H9 (cell line): ENCODE data around the gene NTRK2. TPM values are rescaled to one million over a fixed set of nuclear protein-coding genes. Genes with fewer than 3 reads are reported as not detected.
A peak's percentile ranks its signal among the peaks of the same experiment; 100 is the strongest.

Experiments used
- DNase-seq: peaks from one replicate; pipeline ENCODE4 v3.0.0-alpha.2; 2017
- H2AFZ ChIP-seq: one replicate; pipeline ENCODE4 v1.6.1; 2013; ENCODE audit warnings: mild to moderate bottlenecking, low read length, control low read depth, moderate library complexity
- H2AK5ac ChIP-seq: 2 replicates; pipeline ENCODE4 v1.6.1; 2013; ENCODE audit warnings: low read length, control low read depth, mixed read lengths; ENCODE audit not compliant: insufficient read length
- H2BK120ac ChIP-seq: one replicate; pipeline ENCODE4 v1.6.1; 2013; ENCODE audit warnings: low read depth, mild to moderate bottlenecking, low read length, control low read depth, inconsistent platforms; ENCODE audit not compliant: poor library complexity, severe bottlenecking
- H2BK12ac ChIP-seq: 2 replicates; pipeline ENCODE4 v1.6.1; 2013; ENCODE audit warnings: low read length, control low read depth, mixed read lengths, low read depth; ENCODE audit not compliant: insufficient read length
- H2BK15ac ChIP-seq: 2 replicates; pipeline ENCODE4 v1.6.1; 2013; ENCODE audit warnings: low read depth, low read length, control low read depth
- H2BK20ac ChIP-seq: one replicate; pipeline ENCODE4 v1.6.1; 2013; ENCODE audit warnings: low read depth, mild to moderate bottlenecking, low read length, control low read depth, inconsistent platforms; ENCODE audit not compliant: poor library complexity, severe bottlenecking
- H2BK5ac ChIP-seq: 2 replicates; pipeline ENCODE4 v1.6.1; 2013; ENCODE audit warnings: low read length, control low read depth, mixed read lengths; ENCODE audit not compliant: insufficient read length
- H3K14ac ChIP-seq: 2 replicates; pipeline ENCODE4 v1.6.1; 2013; ENCODE audit warnings: low read length, control low read depth; ENCODE audit not compliant: insufficient read depth
- H3K18ac ChIP-seq: 2 replicates; pipeline ENCODE4 v1.6.1; 2013; ENCODE audit warnings: low read depth, mild to moderate bottlenecking, mixed read lengths, low read length, control low read depth; ENCODE audit not compliant: insufficient read length
- H3K23ac ChIP-seq: 2 replicates; pipeline ENCODE4 v1.6.1; 2013; ENCODE audit warnings: low read length, control low read depth, mixed read lengths, low read depth; ENCODE audit not compliant: insufficient read length
- H3K23me2 ChIP-seq: 2 replicates; pipeline ENCODE4 v1.6.1; 2013; ENCODE audit warnings: low read depth, mild to moderate bottlenecking, mixed read lengths, low read length, control low read depth; ENCODE audit not compliant: insufficient read length, poor library complexity, severe bottlenecking
- H3K27ac ChIP-seq: 2 replicates; pipeline ENCODE4 v1.5.1; 2013; ENCODE audit warnings: low read length, control low read depth, mixed read lengths, low read depth; ENCODE audit not compliant: insufficient read length
- H3K27me3 ChIP-seq: 2 replicates; pipeline ENCODE4 v1.6.1; 2013; ENCODE audit warnings: low read length, control low read depth, inconsistent platforms; ENCODE audit not compliant: insufficient read depth
- H3K4ac ChIP-seq: 2 replicates; pipeline ENCODE4 v1.6.1; 2013; ENCODE audit warnings: low read depth, mild to moderate bottlenecking, control low read depth, inconsistent platforms, low read length, moderate library complexity
- H3K4me1 ChIP-seq: 2 replicates; pipeline ENCODE4 v1.6.1; 2013; ENCODE audit warnings: low read length, control low read depth, inconsistent platforms; ENCODE audit not compliant: insufficient read depth
- H3K4me2 ChIP-seq: 2 replicates; pipeline ENCODE4 v1.6.1; 2013; ENCODE audit warnings: low read length, control low read depth, mixed read lengths; ENCODE audit not compliant: insufficient read length, insufficient read depth
- H3K56ac ChIP-seq: 2 replicates; pipeline ENCODE4 v1.6.1; 2013; ENCODE audit warnings: low read depth, mild to moderate bottlenecking, mixed read lengths, low read length, control low read depth; ENCODE audit not compliant: insufficient read length
- H3K79me1 ChIP-seq: 2 replicates; pipeline ENCODE4 v1.6.1; 2013; ENCODE audit warnings: low read depth, mild to moderate bottlenecking, moderate library complexity, low read length, control low read depth, inconsistent platforms; ENCODE audit not compliant: insufficient read depth, poor library complexity, severe bottlenecking
- H3K79me2 ChIP-seq: 2 replicates; pipeline ENCODE4 v1.6.1; 2013; ENCODE audit warnings: low read length, control low read depth, inconsistent platforms; ENCODE audit not compliant: insufficient read depth
- H3K9ac ChIP-seq: 2 replicates; pipeline ENCODE4 v1.6.1; 2013; ENCODE audit warnings: low read length, control low read depth, mixed read lengths; ENCODE audit not compliant: insufficient read length; ENCODE audit errors: extremely low read depth
- H3K9me3 ChIP-seq: one replicate; pipeline ENCODE4 v1.6.1; 2013; ENCODE audit warnings: low read depth, low read length, inconsistent platforms; ENCODE audit not compliant: control insufficient read depth
- H3T11ph ChIP-seq: one replicate; pipeline ENCODE4 v1.6.1; 2013; ENCODE audit warnings: mild to moderate bottlenecking, low read length, control low read depth, inconsistent platforms
- H4K20me1 ChIP-seq: one replicate; pipeline ENCODE4 v1.6.1; 2013; ENCODE audit not compliant: control insufficient read depth, insufficient read length, insufficient read depth
- H4K5ac ChIP-seq: 2 replicates; pipeline ENCODE4 v1.6.1; 2013; ENCODE audit warnings: low read depth, mild to moderate bottlenecking, mixed read lengths, low read length, control low read depth; ENCODE audit not compliant: insufficient read length
- H4K8ac ChIP-seq: replicated peaks from 2 replicates; pipeline ENCODE4 v1.6.1; 2013; ENCODE audit warnings: low read length, control low read depth, mixed read lengths, low read depth; ENCODE audit not compliant: insufficient read length
- H4K91ac ChIP-seq: 2 replicates; pipeline ENCODE4 v1.6.1; 2013; ENCODE audit warnings: low read depth, mild to moderate bottlenecking, moderate library complexity, mixed read lengths, low read length, control low read depth; ENCODE audit not compliant: insufficient read length
- H3K27ac Mint-ChIP-seq, 3 experiments: 2 replicates in 2 of 3; 3 replicates in 1 of 3; pipeline ENCODE4 v1.8.0; 2020 to 2021; ENCODE audit warnings: mixed read lengths in 3 of 3, mild to moderate bottlenecking in 1 of 3, moderate library complexity in 1 of 3
- H3K27me3 Mint-ChIP-seq: 2 replicates; pipeline ENCODE4 v1.8.0; 2021; ENCODE audit warnings: low read depth, mild to moderate bottlenecking, moderate library complexity, mixed read lengths
- H3K36me3 Mint-ChIP-seq, 3 experiments: 2 replicates in 2 of 3; 3 replicates in 1 of 3; pipeline ENCODE4 v1.8.0; 2020 to 2021; ENCODE audit warnings: low read depth in 3 of 3, mixed read lengths in 3 of 3; ENCODE audit not compliant: insufficient read depth in 1 of 3
- H3K4me1 Mint-ChIP-seq, 2 experiments: 2 replicates each; pipeline ENCODE4 v1.8.0; 2020; ENCODE audit warnings: mixed read lengths in 2 of 2
- H3K4me3 Mint-ChIP-seq, 2 experiments: 2 replicates in 1 of 2; 3 replicates in 1 of 2; pipeline ENCODE4 v1.8.0; 2020 to 2021; ENCODE audit warnings: mild to moderate bottlenecking in 2 of 2, mixed read lengths in 2 of 2, moderate library complexity in 1 of 2
- H3K9me3 Mint-ChIP-seq, 2 experiments: 2 replicates in 1 of 2; 3 replicates in 1 of 2; pipeline ENCODE4 v1.8.0; 2020; ENCODE audit warnings: mild to moderate bottlenecking in 2 of 2, mixed read lengths in 2 of 2, moderate library complexity in 1 of 2
- CTCF ChIP-seq: fragments of 200-600 bp; sonication (generic); conservative IDR thresholded peaks from 3 replicates; pipeline ENCODE4 v1.8.0; 2021; ENCODE audit warnings: antibody characterized with exemption, mild to moderate bottlenecking
- WGBS: extraction: QIAGEN DNeasy Blood & Tissue Kit; methylation state at CpG from one replicate; pipeline ENCODE4 v1.1.7; 2013; ENCODE audit warnings: missing lambda C conversion rate, low lambda C conversion rate, mixed read lengths; ENCODE audit not compliant: insufficient read length; ENCODE audit errors: extremely low coverage; 5-methylcytosine and 5-hydroxymethylcytosine counted together
- total RNA-seq: library from RNA; stranded (reverse); gene quantifications from 2 replicates; pipeline ENCODE4 v1.2.1, GENCODE V29; 2021

NTRK2 gene
- total RNA-seq, 1 experiment from 2014 or later, result 0.02 TPM

- no peak overlapping the region for H4K8ac ChIP-seq
- no peaks in the 10 kb centered on the region for H3K9me3 ChIP-seq
- H2BK5ac ChIP-seq, result no peak overlapping the region
- H2BK15ac ChIP-seq, result no peak overlapping the region
- no peaks in the 10 kb centered on the region for H3K27me3 ChIP-seq
- H3T11ph ChIP-seq, result no peak overlapping the region
- no peak overlapping the region for H3K27ac ChIP-seq
- no peak overlapping the region for H3K18ac ChIP-seq
- H3K27me3 Mint-ChIP-seq, result no peaks in the 10 kb centered on the region
- no peak overlapping the region for H2BK20ac ChIP-seq
- no peak overlapping the region for H3K4me2 ChIP-seq
- no peak overlapping the region for H3K4me3 Mint-ChIP-seq
- H2AFZ ChIP-seq, result no peak overlapping the region
- H3K79me1 ChIP-seq, result no peaks in the 10 kb centered on the region
- H3K4me1 ChIP-seq, result no peaks in the 10 kb centered on the region; the same call in 1 of the 2 replicates
- no CpG with 5 or more reads among the region's 6 CpGs for WGBS
- H3K4me1 Mint-ChIP-seq, result peaks cover 16 to 21% of the 10 kb centered on the region in 2 experiments
- H4K20me1 ChIP-seq, result no peaks in the 10 kb centered on the region
- no peak overlapping the region for H3K23ac ChIP-seq
- H4K5ac ChIP-seq, result no peak overlapping the region
- no peak for TF ChIP-seq CTCF
- H3K9me3 Mint-ChIP-seq, result peaks cover 0 to 4% of the 10 kb centered on the region in 2 experiments; a peak in 1 of 5 replicates
- no peak overlapping the region for H2BK120ac ChIP-seq
- DNase-seq, result no peak
- H3K23me2 ChIP-seq, result no peaks in the 10 kb centered on the region
- no peak overlapping the region for H2BK12ac ChIP-seq
- H2AK5ac ChIP-seq, result no peak overlapping the region
- no peaks in the 10 kb centered on the region for H3K79me2 ChIP-seq
- H3K27ac Mint-ChIP-seq, result peak overlapping the region in 1 of 3 experiments; percentile 94; a peak in 2 of 7 replicates
- no peaks in the 10 kb centered on the region; a peak in 1 of 7 replicates for H3K36me3 Mint-ChIP-seq
- H3K9ac ChIP-seq, result no peak overlapping the region
- no peak overlapping the region for H3K14ac ChIP-seq
- H3K4ac ChIP-seq, result no peak overlapping the region
- no peak overlapping the region for H4K91ac ChIP-seq
- no peak overlapping the region for H3K56ac ChIP-seq
These were observed 32.3 kb downstream of the NTRK2 start for GRCh38 chr9:84701801-84702200.
